ENCODE measurements around the gene MYL5.

DNA sequence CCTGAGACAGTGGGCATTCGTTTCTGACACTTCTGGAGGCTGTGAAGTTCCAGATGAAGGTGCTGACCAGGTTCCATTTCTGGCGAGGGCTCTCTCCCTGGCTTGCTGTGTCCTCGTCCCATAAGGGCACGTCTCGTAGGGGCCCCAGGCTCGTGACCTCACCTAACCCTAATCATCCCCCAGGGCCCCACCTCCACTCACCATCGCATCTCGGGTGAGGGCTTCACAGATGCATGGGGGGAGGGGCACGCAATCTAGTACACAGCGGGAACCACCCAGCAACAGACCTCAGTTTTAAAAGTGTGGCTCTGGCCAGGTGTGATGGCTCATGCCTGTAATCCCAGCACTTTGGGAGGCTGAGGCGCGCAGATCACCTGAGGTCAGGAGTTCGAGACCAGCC, 26.9 kb upstream of the MYL5 start:
- TF ChIP-seq, protein P1, sequence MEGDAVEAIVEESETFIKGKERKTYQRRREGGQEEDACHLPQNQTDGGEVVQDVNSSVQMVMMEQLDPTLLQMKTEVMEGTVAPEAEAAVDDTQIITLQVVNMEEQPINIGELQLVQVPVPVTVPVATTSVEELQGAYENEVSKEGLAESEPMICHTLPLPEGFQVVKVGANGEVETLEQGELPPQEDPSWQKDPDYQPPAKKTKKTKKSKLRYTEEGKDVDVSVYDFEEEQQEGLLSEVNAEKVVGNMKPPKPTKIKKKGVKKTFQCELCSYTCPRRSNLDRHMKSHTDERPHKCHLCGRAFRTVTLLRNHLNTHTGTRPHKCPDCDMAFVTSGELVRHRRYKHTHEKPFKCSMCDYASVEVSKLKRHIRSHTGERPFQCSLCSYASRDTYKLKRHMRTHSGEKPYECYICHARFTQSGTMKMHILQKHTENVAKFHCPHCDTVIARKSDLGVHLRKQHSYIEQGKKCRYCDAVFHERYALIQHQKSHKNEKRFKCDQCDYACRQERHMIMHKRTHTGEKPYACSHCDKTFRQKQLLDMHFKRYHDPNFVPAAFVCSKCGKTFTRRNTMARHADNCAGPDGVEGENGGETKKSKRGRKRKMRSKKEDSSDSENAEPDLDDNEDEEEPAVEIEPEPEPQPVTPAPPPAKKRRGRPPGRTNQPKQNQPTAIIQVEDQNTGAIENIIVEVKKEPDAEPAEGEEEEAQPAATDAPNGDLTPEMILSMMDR (IDR thresholded peaks at IDR 0.05; ENCODE audit: insufficient read depth, low read length): no peak
- TF ChIP-seq GABPA (IDR thresholded peaks at IDR 0.05; ENCODE audit: low read depth) (no peak), POLR2AphosphoS5 (IDR thresholded peaks at IDR 0.05; ENCODE audit: low read depth) (no peak)
- TF ChIP-seq, protein P2, sequence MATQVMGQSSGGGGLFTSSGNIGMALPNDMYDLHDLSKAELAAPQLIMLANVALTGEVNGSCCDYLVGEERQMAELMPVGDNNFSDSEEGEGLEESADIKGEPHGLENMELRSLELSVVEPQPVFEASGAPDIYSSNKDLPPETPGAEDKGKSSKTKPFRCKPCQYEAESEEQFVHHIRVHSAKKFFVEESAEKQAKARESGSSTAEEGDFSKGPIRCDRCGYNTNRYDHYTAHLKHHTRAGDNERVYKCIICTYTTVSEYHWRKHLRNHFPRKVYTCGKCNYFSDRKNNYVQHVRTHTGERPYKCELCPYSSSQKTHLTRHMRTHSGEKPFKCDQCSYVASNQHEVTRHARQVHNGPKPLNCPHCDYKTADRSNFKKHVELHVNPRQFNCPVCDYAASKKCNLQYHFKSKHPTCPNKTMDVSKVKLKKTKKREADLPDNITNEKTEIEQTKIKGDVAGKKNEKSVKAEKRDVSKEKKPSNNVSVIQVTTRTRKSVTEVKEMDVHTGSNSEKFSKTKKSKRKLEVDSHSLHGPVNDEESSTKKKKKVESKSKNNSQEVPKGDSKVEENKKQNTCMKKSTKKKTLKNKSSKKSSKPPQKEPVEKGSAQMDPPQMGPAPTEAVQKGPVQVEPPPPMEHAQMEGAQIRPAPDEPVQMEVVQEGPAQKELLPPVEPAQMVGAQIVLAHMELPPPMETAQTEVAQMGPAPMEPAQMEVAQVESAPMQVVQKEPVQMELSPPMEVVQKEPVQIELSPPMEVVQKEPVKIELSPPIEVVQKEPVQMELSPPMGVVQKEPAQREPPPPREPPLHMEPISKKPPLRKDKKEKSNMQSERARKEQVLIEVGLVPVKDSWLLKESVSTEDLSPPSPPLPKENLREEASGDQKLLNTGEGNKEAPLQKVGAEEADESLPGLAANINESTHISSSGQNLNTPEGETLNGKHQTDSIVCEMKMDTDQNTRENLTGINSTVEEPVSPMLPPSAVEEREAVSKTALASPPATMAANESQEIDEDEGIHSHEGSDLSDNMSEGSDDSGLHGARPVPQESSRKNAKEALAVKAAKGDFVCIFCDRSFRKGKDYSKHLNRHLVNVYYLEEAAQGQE (IDR thresholded peaks at IDR 0.05; ENCODE audit: insufficient replicate concordance, low read depth): no peak

Measured in HL-60 (cell line).